GM10248 (cell line): ENCODE measurements around the gene LIN54.

Experiments
- CTCF ChIA-PET: fragments of 300-600 bp; sonication (Branson Sonifier 250); formaldehyde crosslinking; extraction: SDS; loops from one replicate; lab custom pipeline; 2021; ENCODE audit warnings: antibody characterized with exemption; lab: Yijun Ruan, JAX
- POLR2A ChIA-PET: fragments of 350-650 bp; sonication (Branson Sonifier 250); formaldehyde crosslinking; extraction: SDS; loops from one replicate; lab custom pipeline; 2020; ENCODE audit warnings: antibody characterized with exemption; lab: Yijun Ruan, JAX
- DNase-seq: peaks from one replicate; pipeline ENCODE4 v3.0.0; 2012; ENCODE audit errors: extremely low spot score
- TF ChIP-seq, protein P1 (sequence below): IDR thresholded peaks from 2 replicates; pipeline ENCODE4 v1.5.1; 2012; ENCODE audit warnings: mild to moderate bottlenecking, low read depth; ENCODE audit errors: extremely low read depth, missing control alignments, control extremely low read depth

Gene LIN54

DNA sequence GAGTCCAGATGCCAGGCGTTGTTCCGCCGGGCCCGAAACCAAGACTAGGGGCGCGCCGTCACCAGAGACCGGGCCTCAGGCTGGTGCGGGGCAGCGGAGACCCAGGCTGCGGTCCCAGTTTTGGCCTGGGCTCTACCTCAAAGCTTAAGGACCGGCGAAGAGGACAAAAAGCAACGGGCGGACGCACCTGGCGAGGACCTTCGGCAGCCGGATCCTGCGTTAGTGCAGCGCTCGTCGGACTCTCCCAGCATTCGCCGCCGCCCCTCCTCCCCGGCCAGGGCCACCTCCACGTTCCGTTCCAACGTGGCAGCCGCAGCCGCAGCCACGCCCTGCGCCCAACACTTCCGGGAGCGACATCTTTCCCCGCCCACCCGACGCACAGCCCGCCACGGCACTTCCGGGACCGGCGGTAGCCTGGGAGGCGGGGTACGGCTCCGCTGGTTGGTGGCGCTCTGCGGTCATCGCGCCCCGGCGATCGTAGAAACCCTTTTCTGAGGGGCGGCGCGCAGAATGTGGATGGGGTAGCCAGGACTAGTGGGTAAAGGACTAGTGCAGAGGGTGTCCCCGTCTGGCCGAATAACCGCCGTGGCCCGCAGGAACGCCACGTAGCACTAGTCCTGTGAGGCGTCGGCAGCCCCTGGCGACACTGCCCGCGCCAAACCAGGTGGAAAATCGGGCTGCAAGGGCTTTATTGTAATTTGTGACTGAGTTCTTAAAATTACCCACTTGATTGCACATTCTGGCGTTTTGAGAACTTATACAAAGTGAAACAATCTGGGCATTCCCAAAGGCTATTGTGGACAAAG is 119.5 kb downstream of the LIN54 start, which contains the start of gene SEC31A:
Gene SEC31A (minus strand): TSS at position 253 of the 806 bp plus-strand sequence. CDS start 9,217 bp downstream, outside the sequence.
- peak; percentile 95 for DNase-seq
- CTCF ChIA-PET: interaction anchor here (1.0 kb wide), 1 partner anchor 8 kb away, joined by 3 read pairs; no protein-coding TSS in a partner anchor
- POLR2A ChIA-PET: interaction anchor here (0.6 to 1.3 kb wide), 2 partner anchors 9 to 650 kb away, joined by 6 read pairs; partner anchors contain the start of gene THAP9
- TF ChIP-seq, protein P1, sequence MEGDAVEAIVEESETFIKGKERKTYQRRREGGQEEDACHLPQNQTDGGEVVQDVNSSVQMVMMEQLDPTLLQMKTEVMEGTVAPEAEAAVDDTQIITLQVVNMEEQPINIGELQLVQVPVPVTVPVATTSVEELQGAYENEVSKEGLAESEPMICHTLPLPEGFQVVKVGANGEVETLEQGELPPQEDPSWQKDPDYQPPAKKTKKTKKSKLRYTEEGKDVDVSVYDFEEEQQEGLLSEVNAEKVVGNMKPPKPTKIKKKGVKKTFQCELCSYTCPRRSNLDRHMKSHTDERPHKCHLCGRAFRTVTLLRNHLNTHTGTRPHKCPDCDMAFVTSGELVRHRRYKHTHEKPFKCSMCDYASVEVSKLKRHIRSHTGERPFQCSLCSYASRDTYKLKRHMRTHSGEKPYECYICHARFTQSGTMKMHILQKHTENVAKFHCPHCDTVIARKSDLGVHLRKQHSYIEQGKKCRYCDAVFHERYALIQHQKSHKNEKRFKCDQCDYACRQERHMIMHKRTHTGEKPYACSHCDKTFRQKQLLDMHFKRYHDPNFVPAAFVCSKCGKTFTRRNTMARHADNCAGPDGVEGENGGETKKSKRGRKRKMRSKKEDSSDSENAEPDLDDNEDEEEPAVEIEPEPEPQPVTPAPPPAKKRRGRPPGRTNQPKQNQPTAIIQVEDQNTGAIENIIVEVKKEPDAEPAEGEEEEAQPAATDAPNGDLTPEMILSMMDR: no peak

DNA sequence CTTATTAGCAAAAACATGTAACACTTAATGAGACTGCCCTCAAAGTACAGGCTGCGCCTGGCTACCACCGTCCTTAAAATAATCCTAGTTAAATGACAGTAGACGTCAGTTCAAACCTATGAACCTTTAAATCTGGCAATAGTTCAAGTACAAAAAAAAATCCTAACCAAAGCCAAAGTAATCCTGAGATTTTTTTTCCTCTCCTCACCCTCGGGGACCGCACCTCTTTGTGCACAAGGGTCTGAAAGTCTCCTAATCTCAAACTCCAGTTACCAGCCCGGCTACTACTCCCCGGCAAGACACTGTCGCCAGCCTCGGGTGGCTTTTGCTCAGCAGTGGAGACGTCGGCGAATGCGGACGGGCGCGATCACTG is 120.1 kb downstream of the LIN54 start:
- TF ChIP-seq, protein P1: no peak
- ChIA-PET CTCF (interaction anchor here (1.0 to 1.2 kb wide), 3 partner anchors 9 to 392 kb away, joined by 3 read pairs; no protein-coding TSS in a partner anchor), POLR2A (interaction anchor here (1.8 kb wide), 1 partner anchor 144 kb away, joined by 7 read pairs; the partner anchor contains the start of gene COPS4)
- no peak for DNase-seq

- ChIA-PET CTCF (interaction anchor here (0.9 to 1.5 kb wide), 5 partner anchors 9 to 395 kb away, joined by 3 to 5 read pairs (median 3); partner anchors contain the start of gene COQ2), POLR2A (interaction anchor here (0.6 to 1.8 kb wide), 8 partner anchors 10 to 422 kb away, joined by 3 to 8 read pairs (median 4); partner anchors contain the start of genes COPS4 and THAP9)
- TF ChIP-seq, protein P1: no peak
Observed at GRCh38 chr4:82889287-82889686, 121.3 kb downstream of the LIN54 start.

DNA sequence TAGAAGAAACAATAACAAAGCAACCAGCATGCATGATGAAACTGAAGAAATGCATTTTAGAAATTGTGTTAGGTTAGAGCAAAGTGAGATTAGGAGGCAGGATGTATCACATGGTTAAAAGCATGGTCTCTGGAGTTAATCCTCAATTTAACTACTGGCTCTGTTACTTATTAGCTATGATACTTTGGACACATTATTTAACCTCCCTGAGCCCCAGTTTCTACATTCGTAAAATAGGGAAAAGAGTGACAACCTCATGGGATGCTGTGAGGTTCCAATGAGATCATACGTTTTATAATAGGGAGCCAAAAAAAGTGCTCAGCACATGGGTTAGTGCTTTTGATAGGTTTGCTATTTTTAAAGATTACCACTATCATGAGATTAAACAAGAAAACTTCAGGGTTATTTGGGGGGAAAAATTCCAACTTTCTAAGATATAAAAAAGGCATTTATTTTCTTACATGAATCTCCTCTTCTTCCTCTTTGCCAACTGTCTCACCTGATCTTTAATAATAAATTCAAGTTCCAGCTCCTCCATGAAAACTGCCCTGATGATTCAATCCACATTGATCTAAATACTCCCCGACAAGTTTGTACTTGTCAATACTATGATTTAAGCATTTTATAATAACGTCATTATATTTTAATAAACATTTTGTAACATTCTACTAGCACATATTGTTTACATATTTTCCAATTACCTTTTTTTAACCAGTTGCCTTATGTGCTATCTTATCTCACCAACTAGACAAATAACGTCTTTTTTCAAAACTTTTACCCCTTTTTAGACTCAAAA is 124.3 kb downstream of the LIN54 start:
- POLR2A ChIA-PET: interaction anchor here (0.6 to 1.7 kb wide), 2 partner anchors 10 to 14 kb away, joined by 3 to 4 read pairs; no protein-coding TSS in a partner anchor
- TF ChIP-seq, protein P1: no peak
- DNase-seq: no peak
- CTCF ChIA-PET: interaction anchor here (1.3 to 2.1 kb wide), 3 partner anchors 14 to 34 kb away, joined by 3 to 7 read pairs (median 5); no protein-coding TSS in a partner anchor

More at GRCh38 chr4:82889287-82889686, 121.3 kb downstream of the LIN54 start:
- no peak for DNase-seq

- TF ChIP-seq, protein P1: no peak
- DNase-seq: no peak
- CTCF ChIA-PET: interaction anchor here (0.7 to 2.1 kb wide), 3 partner anchors 9 to 33 kb away, joined by 3 to 7 read pairs (median 5); no protein-coding TSS in a partner anchor
- POLR2A ChIA-PET: interaction anchor here (1.7 kb wide), 1 partner anchor 14 kb away, joined by 4 read pairs; no protein-coding TSS in a partner anchor
Observed at GRCh38 chr4:82885410-82885809, 125.2 kb downstream of the LIN54 start.
